Hematopoietic multipotent progenitor cell treated with erythropoietin and hydrocortisone succinate and interleukin-3 and kit ligand, for 8 days (in vitro differentiated cells): ENCODE measurements around the gene GPC6.

Experiments
- DNase-seq: peaks from one replicate; pipeline ENCODE4 v3.0.0-alpha.2; 2015

GPC6 gene

DNA sequence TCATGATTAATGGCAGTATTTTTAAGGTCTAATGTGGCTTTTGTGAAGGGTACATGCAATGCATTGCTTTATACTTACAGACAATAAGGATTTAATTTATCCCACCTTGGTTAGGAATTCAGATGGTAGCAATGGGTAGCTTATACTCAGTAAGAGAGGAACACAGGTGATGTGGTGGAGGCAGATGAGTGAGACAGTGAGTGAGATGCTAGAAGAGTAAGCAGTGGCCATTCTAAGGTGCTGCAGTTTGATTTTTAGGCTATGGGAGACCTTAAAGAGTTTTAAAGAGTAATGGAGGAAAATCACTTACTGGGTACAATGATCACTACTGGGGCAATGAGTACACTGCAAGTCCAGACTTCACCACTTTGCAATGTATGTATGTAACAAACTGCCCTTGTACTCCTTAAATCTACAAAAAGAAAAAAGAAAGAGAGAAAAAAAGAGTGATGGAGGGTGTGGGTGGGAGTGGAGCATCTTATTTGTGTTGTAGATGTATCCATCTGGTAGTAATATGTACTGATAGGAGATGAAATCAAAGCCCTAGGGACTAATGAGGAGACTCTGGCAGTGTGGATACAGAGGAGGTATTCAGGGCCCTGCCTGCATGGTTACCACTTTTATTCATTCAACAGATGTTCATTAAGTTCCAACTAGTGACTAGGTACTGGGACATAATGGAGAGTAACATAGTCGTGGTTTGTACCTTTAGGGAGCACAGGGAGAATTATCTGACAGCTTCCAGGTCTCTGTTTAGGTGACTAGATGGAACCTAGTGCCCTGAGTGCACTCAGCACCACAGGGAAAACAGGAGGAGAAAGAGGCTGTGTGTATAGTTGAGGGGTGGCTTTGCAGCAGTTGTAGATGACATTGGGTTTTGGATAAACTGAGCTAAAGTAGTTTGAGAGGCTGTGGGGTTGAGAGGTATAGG lies 99.0 kb downstream of the GPC6 start:
- DNase-seq = no peak

- DNase-seq = no peak
These were observed 99.7 kb downstream of the GPC6 start for GRCh38 chr13:93326234-93326811.

- no peak for DNase-seq
These were observed 102.3 kb downstream of the GPC6 start for GRCh38 chr13:93328943-93329342.

GRCh38 chr13:93336728-93337127 lies 110.1 kb downstream of the GPC6 start:
- no peak for DNase-seq

GRCh38 chr13:93338030-93338429 lies 111.4 kb downstream of the GPC6 start:
- DNase-seq = no peak

DNA sequence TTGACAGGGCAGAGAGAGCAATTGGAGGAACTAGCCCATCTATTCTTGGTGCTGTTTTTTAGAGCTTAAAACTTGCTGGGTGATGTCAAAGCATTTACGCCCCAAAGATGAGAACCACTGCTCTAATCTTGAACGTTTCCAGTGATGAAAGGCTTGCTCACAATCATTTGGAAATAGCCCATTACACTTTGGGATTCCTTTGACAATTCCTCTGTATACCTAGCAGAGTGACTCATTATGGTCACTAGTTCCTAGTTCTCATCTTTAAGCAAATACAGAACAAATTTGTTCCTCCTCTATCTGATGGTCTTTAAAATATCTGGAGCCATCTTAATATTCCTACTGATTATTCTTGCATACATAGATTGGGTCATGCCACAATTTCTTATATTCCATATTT lies 112.3 kb downstream of the GPC6 start:
- no peak for DNase-seq

DNA sequence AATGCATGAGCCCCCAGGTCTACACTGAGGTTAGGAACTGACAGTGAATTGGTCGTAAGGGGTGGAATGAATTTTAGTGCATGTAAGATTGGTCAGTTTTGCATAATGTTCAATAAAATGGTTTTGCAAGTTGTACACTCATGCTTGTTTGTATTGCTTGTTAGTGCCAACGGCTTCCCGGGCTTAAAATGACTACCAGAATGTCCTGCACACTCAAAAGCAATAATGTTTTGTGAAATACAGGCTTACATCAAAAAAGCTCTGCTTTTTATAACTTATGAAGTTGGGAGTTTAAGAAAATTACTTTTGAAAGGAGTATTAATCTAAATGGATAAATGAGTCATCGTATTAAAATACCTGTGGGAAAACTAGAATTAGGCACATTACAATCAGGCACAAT lies 112.9 kb downstream of the GPC6 start:
- DNase-seq = no peak

DNA sequence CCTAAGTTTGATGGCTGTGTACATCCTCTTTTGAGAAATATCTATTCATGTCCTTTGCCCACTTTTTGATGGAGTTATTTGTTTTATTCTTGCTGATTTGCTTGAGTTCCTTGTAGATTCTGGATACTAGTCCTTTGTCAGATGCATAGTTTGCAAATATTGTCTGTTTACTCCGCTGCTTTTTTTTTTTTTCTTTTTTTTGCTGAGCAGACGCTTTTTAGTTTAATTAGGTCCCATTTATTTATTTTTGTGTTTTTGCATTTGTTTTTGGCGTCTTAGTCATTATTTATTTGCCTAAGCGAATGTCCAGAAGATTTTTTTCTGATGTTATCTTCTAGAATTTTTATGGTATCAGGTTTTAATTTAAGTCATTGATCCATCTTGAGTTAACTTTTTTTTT lies 114.9 kb downstream of the GPC6 start:
- DNase-seq = no peak

- no peak for DNase-seq
These were observed 116.5 kb downstream of the GPC6 start for GRCh38 chr13:93343097-93343496.

DNA sequence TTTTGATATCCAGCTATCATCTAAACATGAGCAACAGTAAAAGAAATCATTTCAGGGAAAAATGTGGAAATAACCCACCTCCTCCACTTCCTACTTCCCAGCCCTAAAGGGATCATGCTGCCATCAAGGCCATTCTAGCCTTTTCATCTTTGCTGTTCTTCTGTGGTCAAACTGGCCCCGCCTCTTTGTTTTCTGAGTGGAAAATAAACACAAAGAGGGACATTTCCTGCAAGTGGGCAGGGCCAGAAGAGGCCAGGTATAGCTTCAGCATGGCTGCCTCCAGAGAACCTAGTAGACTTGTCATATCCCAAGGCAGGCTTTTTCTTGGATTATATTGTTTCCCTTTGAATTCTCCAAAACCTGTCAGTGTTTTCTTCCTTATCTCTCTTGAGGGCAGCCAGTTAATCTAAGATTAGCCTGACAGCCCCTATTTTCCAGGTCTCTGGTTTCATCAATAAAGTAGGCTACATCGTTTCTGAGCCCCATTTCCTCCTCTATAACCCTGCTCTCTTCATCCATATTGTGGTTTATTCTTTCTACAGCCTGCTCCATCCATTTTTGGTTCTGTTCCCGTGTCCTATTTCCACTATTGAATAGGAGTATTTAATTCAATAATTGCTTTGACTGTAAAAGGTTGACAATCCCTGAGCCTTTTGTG lies 117.6 kb downstream of the GPC6 start:
- DNase-seq = no peak

DNA sequence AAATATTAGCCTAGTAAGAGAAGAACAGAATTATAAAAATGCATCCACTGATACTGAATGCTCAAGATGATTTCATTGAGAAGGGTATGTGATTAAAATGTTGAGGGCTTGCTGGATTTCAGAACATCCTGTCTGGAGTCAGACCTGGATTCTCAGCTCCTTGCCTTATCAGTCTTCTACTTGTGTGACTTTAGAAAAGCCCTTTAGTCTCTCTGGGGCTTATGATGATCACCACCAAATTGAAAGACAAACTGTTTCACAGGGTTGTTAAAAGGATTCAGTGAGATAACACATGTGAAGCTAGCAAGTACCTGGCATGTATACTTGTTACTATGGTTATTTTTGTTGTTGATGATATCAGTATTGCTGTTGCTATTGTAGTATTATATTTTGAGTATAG lies 118.4 kb downstream of the GPC6 start:
- DNase-seq = no peak

- DNase-seq = no peak
These were observed 119.2 kb downstream of the GPC6 start for GRCh38 chr13:93345770-93346169.

- no peak for DNase-seq
These were observed 126.0 kb downstream of the GPC6 start for GRCh38 chr13:93352616-93353015.

- DNase-seq = no peak
These were observed 128.5 kb downstream of the GPC6 start for GRCh38 chr13:93355094-93355493.

GRCh38 chr13:93356469-93356868 lies 129.9 kb downstream of the GPC6 start:
- DNase-seq = no peak

GRCh38 chr13:93360021-93360420 lies 133.4 kb downstream of the GPC6 start:
- no peak for DNase-seq

- DNase-seq = no peak
These were observed 135.1 kb downstream of the GPC6 start for GRCh38 chr13:93361703-93362102.

DNA sequence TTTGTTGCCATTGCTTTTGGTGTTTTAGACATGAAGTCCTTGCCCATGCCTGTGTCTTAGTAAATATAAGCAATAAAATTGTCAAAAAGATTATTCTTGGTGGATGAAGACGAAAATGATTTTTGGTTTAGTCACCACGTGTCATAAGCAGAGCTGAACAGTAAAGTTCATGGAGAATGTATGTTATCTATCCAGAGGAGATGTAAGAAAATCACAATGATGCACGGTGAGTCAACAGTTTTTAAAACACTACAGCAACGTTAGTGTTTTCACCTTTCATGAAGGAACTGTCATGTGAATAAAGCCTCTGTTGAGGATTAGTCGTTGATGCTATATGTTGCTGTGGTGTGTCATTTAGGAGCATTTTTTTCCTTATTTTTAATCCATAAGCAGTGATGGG lies 137.6 kb downstream of the GPC6 start:
- DNase-seq = no peak

GRCh38 chr13:93368296-93368695 lies 141.7 kb downstream of the GPC6 start:
- DNase-seq = no peak

GRCh38 chr13:93368718-93369117 lies 142.1 kb downstream of the GPC6 start:
- DNase-seq = no peak

DNA sequence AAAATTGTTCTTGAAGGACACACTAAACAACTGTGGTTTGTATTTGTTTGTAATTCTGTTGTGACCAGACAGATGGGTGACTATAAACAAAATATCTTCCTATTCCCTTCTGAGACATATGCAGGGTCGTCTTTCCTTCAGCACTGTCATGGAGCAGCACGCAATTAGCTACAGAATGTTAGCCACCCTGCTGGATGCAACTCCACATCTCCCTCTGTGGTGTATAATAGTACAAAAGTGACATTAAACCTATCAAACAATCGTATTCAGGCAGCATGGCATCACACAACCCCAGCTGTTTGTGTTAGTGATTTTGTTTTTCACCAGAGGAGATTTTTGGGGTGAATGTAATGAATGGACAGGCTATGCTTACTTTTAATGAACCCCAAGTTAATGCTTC lies 146.2 kb downstream of the GPC6 start:
- DNase-seq = no peak

DNA sequence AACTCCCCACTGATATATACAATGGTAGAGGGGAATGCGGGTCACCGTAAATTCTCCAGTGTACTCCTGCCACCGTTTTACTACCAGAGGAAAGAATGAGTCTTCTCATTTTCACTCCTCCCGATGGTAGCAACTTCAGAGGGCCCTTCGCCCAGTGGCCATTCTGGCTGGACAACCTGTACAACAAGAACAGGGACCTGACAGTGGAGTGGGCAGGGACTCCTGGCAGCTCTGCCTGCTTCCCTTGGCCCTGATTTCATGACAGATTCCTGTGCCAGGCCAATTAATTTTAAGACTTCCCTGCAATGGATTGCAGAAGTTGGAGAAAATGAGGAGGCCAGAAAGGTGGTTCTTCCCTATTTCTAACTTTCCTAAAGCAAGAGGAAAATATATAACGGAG lies 148.9 kb downstream of the GPC6 start:
- DNase-seq = no peak

DNA sequence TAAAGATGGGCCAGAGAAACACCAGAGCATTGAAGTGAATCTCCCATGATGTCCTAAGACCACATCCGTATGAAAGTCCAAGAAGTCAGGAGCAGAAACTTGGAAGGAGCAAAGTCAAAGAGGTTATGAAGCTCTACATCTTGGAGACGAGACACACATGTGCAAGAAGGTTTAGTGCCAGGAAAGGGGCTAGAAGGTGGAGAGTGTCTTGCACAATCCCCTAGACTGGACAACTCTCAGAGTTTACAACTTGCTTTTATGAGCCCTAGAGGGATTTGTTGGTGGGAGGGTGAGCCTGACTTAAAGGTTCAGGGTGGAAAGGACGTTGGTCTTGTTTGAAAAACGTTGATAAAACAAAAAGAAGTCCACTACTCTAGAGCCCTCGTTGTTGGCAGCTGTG lies 150.6 kb downstream of the GPC6 start:
- no peak for DNase-seq

GRCh38 chr13:93378184-93378583 lies 151.6 kb downstream of the GPC6 start:
- no peak for DNase-seq
